Activated gamma-delta T cell treated with Interleukin-2 at 50 U/mL for 16 hours (primary cell): Measurements from ENCODE around the gene GCC1.

Experiments used
- DNase-seq: peaks from one replicate; pipeline ENCODE4 v3.0.0-alpha.2; 2020

Gene GCC1

DNA sequence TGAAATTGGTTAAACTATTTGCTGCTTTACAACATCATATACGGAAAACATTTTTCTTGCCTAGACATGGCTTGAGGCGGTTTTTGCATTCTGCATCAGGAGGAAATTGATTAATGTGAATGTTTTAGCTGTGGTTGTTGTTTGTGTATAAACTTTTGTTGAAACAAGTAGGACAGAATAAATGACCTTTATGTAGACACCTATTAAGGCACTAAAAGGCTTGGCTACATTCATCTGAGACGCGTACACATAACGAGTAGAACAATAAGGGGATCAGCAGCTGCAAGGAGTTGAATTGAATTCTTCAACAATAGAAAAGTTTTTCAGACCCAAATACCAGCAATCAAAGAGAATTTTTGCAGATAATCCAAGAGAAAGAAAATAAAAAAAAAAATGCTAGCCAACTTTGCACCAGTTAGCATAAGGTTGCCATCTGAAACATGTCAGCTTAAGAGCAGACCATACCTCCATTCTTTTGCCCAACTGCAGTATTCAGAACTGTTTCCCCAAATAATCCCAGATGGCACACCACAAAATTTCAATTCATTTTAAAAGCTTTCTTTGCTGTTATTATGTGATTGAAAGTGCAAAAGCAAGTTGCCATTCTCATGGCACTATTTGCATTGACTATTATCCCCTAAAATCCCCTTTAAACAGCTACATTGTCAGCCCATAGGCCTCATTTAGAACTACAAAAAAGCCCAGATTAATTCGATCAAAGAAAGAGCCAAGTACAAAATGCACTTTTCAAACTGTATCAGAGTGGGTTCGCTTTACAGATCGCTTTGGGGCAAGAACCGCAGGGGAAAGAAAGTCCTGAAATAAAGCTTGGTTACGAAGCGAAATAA, 49.6 kb downstream of the GCC1 start:
- DNase-seq = no peak

DNA sequence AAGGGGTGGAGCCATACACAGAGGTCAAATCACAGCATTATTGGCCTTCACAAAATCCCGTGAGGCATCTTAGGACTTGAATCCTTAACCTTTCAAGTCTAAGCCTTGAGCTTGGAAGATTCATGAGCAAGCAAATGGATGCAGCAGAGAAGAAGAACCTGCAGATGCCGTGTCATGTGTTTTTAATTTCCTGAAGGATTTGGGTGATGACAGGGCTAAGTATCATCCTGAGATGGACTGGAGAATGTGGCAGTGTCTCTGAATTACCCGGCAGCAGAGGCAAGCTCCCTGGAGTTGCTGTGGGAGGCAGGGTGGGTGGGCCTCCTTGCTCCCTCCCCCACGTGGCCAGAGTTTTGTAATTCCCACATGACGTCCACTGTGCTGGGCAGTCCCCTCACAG, 50.8 kb downstream of the GCC1 start:
- DNase-seq = no peak

DNA sequence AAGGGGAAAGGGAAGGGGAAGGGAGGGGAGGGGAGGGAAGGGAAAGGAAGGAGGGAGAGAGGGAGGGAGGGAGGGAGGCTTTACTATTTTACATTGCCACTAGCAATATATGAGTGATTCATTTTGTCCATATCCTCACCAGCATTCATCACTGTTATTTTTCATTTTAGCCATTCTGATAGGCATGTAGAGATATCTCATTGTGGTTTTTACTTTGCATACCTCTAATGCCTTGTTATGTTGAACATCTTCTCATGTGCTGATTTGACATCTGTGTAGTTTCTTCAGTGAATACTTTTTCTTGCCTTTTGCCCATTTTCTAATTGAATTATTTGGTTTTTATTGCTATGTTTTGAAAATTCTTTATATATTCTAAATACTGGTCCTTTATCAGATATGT, 52.7 kb downstream of the GCC1 start:
- DNase-seq = no peak

DNA sequence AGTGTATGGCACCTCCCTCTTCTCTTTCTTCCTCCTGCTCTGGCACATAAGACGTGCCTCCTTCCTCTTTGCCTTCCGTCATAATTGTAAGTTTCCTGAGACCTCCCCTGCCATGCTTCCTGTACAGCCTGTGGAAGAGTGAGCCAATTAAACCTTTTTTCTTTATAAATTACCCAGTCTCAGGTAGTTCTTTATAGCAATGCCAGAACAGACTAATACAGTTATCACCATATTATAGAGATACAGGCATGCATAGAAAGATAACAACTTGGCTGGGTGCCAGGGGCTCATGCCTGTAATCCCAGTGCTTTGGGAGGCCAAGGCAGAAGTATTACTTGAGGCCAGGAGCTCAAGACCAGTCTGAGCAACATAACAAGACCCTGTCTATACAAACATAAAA, 53.2 kb downstream of the GCC1 start:
- DNase-seq = no peak
